Measurements from ENCODE around the gene TRAPPC12.
A peak's percentile ranks its signal among the peaks of the same experiment; 100 is the strongest.
"Not testable (repeated sequence)": the region's sequence is repeated elsewhere in the genome, so short reads cannot be mapped to it uniquely, and the experiment has no call there.

Gene TRAPPC12

DNA sequence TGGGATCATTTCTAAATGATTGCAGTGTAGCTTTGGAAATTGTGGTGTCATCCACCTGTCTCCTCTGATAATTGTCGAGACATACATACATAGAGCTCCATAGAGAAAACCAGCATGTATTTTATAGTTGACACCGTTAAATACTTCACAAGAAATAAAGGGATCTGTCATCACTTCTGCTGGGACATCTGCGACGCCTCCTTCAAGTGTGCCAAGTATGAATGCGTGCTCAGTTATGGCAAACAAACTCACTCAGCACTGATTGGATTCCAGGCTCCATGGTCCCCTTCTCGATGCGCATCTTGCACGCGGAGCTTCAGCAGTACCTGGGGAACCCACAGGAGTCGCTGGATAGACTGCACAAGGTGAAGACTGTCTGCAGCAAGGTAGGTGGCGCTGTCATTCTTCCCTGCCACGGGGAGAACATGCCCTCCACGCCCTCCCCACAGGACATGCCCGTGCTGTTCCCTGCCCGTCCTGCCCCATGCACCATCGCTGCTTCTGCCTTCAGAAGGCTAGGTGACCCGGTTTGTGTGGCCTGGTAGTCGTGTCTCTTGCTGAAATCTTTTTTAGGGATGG lies 64.1 kb downstream of the TRAPPC12 start:
- Mint-ChIP-seq H3K27ac (no peak overlapping the region), H3K9me3 (no peaks in the 10 kb centered on the region), H3K4me3 (no peak overlapping the region), H3K27me3 (ENCODE audit: low read depth) (no peaks in the 10 kb centered on the region), H3K36me3 (ENCODE audit: low read depth) (peaks cover 2% of the 10 kb centered on the region), H3K4me1 (ENCODE audit: low read depth) (peaks cover 3% of the 10 kb centered on the region)

DNA sequence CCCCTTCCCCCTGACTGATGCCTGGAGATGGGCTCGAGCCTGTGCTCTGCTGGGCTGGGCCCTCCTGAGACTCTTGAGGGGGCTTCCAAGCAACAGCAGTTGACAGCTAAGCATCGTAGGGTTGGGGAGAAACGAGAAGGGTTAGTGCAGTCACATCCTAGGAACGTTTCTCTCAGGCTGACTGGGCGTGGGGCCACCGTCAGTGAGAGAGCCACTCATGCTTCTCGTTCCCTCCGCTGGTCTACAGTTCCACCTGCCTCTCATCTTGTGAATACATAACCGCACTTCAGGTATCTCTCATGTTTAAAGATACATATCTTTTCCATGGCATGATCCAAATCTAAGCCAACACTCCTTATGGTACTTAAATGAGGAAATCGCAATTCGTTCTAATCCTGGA lies 66.4 kb downstream of the TRAPPC12 start:
- Mint-ChIP-seq H3K4me1 (ENCODE audit: low read depth) (peaks cover 3% of the 10 kb centered on the region), H3K9me3 (no peaks in the 10 kb centered on the region), H3K27ac (no peak overlapping the region), H3K4me3 (no peak overlapping the region), H3K36me3 (ENCODE audit: low read depth) (peaks cover 2% of the 10 kb centered on the region), H3K27me3 (ENCODE audit: low read depth) (no peaks in the 10 kb centered on the region)

DNA sequence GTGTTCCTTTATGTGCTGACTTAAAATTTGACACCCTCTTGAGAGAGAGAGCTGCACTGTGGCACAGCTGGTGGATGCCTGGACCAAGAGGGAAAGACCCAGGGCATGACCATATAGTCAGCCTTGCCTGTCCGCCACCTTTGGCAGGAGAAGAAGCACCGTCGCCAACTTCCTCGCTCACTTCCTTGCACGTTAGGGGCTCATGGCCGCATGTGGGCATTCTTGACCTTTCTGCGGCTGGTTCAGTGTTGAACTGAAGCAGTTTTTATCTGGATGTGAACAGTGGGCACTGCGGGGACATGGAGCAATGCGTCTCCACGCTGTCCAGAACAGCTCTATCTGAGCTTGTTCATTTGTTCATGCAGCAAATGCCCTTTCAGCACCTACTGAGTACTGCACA lies 66.9 kb downstream of the TRAPPC12 start:
- Mint-ChIP-seq H3K27me3 (ENCODE audit: low read depth) (no peaks in the 10 kb centered on the region), H3K36me3 (ENCODE audit: low read depth) (peaks cover 4% of the 10 kb centered on the region), H3K4me3 (no peak overlapping the region), H3K9me3 (no peaks in the 10 kb centered on the region), H3K27ac (no peak overlapping the region), H3K4me1 (ENCODE audit: low read depth) (no peaks in the 10 kb centered on the region)

DNA sequence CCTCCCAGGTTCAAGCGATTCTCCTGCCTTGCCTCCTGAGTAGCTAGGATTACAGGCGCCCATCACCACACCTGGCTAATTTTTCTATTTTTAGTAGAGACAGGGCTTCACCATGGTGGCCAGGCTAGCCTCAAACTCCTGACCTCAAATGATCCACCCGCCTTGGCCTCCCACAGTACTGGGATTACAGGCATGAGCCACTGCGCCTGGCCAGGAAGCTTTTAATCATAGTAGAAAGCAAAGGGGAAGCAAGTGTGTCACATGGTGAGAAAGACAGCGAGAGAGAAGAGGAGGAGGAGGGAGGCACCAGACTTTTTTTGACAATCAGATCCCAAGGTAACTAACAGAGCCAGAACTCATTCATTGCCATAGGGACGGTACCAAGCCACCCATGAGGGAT lies 67.7 kb downstream of the TRAPPC12 start:
- not testable (repeated sequence) for H3K4me1 Mint-ChIP-seq (ENCODE audit: low read depth); H3K4me3 Mint-ChIP-seq; H3K27ac Mint-ChIP-seq; H3K9me3 Mint-ChIP-seq; H3K27me3 Mint-ChIP-seq (ENCODE audit: low read depth); H3K36me3 Mint-ChIP-seq (ENCODE audit: low read depth)

DNA sequence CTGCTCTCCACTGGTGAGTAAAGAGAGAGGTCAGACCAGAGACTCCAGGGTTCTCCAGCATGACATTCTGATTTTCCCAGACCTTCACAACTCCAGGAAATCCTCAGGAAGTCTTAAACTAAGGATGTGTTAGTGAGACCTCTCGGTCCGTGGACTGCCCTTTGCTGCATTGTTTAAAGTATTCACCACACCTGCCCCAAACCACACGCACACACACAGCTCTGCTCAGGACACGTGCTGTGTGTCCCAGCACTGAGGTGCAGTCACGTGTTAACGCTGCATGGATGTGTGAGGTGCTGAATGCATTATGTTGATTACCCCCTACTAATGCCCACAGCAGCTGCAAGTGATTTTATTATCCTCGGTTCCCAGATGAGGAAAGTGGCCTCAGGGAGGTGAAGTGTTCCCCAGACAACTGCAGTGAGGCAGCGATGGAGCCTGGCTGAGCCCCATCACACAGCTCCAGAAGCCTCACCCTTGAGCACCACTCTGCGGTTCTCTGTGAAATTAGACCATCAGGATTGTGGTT lies 68.4 kb downstream of the TRAPPC12 start:
- no peaks in the 10 kb centered on the region for H3K4me1 Mint-ChIP-seq (ENCODE audit: low read depth)
- no peak overlapping the region for H3K27ac Mint-ChIP-seq
- peaks cover 4% of the 10 kb centered on the region for H3K36me3 Mint-ChIP-seq (ENCODE audit: low read depth)
- H3K4me3 Mint-ChIP-seq: no peak overlapping the region
- no peaks in the 10 kb centered on the region for H3K9me3 Mint-ChIP-seq
- no peaks in the 10 kb centered on the region for H3K27me3 Mint-ChIP-seq (ENCODE audit: low read depth)

DNA sequence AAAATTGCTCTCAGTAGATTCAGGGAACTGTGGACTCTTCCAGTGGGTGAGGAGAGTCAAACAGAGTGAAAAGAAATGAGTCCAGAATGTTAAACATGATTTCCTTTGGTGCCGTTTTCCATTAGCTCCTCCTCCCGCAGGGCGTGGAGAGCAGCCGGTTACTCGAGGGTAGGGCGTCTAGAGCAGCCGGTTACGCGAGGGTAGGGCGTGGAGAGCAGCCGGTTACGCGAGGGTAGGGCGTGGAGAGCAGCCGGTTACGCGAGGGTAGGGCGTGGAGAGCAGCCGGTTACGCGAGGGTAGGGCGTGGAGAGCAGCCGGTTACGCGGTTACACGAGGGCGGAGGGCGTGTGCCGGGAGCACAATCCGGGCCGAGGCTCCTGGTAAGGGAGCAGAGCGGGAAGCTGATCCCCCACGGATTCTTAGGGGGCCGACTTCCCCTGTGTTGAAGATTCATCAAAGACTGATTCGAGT lies 69.0 kb downstream of the TRAPPC12 start:
- not testable (repeated sequence) for H3K4me3 Mint-ChIP-seq; H3K36me3 Mint-ChIP-seq (ENCODE audit: low read depth); H3K27me3 Mint-ChIP-seq (ENCODE audit: low read depth); H3K9me3 Mint-ChIP-seq; H3K4me1 Mint-ChIP-seq (ENCODE audit: low read depth); H3K27ac Mint-ChIP-seq

DNA sequence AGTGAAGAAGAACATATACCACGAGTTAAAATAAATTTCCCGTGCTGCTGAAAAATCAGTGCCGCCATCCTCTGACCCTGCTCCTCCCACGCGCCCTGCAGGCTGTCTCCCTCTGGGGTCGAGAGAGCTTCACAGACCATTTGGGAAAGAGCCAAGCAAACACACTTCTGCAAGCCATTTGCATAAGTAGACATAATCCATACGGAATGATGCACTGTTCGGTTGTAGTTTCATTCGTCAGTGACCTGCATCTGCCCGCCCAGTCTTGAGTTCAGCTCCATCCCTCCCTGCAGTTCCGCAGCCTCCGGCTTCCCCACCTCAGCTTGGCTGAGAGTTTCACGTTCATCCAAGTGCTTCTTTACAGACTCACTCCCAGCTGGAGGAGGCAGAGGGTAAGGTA lies 69.6 kb downstream of the TRAPPC12 start:
- Mint-ChIP-seq H3K4me1 (ENCODE audit: low read depth) (no peaks in the 10 kb centered on the region), H3K36me3 (ENCODE audit: low read depth) (peaks cover 4% of the 10 kb centered on the region), H3K9me3 (no peaks in the 10 kb centered on the region), H3K4me3 (no peak overlapping the region), H3K27ac (no peak overlapping the region), H3K27me3 (ENCODE audit: low read depth) (no peaks in the 10 kb centered on the region)

DNA sequence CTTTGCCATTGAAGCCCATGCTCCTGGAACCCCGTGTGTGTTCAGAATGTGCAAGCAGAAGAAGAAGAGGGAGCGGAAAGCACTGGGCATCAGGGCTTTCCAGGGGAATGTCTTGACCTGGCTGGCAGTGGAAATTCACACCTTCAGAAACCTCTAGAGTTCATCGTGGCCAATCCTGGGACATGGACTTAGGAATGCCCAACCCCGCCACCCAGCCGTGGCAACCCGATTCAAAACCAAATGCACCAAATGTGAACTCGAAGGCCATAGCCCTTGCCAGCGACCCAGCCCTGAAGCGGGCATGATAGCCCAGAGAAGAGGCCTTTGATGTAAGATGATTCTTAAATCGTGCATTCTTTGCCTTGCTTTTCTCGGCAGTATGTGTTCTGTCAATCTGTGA lies 70.4 kb downstream of the TRAPPC12 start:
- H3K27ac Mint-ChIP-seq: no peak overlapping the region
- no peaks in the 10 kb centered on the region for H3K4me1 Mint-ChIP-seq (ENCODE audit: low read depth)
- no peak overlapping the region for H3K4me3 Mint-ChIP-seq
- H3K9me3 Mint-ChIP-seq: no peaks in the 10 kb centered on the region
- peaks cover 4% of the 10 kb centered on the region for H3K36me3 Mint-ChIP-seq (ENCODE audit: low read depth)
- no peaks in the 10 kb centered on the region for H3K27me3 Mint-ChIP-seq (ENCODE audit: low read depth)

DNA sequence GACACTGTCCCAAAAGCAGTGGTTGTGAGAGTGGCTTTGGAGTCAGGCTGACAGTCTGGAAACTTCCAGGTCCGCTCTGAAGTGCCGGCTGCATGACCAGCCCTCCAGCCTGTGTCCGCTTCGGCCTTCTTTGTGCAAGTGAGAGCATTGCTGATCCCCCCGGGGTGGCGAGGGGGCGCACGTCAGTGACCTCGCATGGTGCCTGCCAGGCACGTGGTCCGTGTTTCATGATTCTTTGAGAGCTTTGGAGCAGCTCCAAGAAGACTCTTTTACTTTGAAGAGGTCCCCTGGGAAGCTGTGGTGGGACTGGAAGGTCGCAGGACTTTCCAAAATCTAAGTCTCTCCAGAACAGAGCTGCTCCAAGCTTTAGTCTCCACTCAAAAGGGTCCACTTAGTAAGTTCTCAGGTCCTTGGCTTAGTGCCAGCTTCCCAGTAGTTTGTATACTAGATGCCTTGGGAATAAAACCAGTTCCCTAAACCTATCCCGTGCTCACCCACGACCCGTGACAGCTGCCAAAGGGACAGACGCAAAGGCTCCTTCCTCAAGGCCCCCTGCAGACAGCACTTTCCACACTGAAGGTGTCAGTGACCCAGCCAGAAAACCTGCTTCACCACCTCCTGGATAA lies 71.0 kb downstream of the TRAPPC12 start:
- H3K36me3 Mint-ChIP-seq (ENCODE audit: low read depth): peaks cover 4% of the 10 kb centered on the region
- no peak overlapping the region for H3K27ac Mint-ChIP-seq

DNA sequence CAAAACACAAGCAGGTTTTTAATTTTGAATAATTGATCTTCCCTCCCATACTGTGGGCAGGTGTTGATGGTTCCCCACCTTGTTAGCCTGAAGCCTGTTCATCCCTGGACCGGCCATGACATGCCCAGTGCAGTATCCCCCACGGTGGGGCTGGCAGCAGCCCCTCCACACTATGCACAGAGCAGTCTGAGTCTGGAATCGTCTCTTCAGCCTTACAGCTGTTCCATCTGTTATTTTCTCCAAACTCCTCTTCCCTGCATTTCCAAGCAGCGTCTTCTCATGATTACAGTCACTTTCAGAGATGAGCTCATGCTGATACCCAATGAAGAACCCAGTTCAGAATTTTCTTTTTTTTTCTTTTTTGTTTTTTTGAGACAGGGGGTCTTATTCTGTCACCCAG lies 71.7 kb downstream of the TRAPPC12 start:
- no peaks in the 10 kb centered on the region for H3K9me3 Mint-ChIP-seq
- peaks cover 7% of the 10 kb centered on the region for H3K36me3 Mint-ChIP-seq (ENCODE audit: low read depth)
- no peaks in the 10 kb centered on the region for H3K4me1 Mint-ChIP-seq (ENCODE audit: low read depth)
- H3K4me3 Mint-ChIP-seq: no peak overlapping the region
- peak overlapping the region; percentile 1 for H3K27ac Mint-ChIP-seq
- no peaks in the 10 kb centered on the region for H3K27me3 Mint-ChIP-seq (ENCODE audit: low read depth)

More for the DNA sequence above, 71.0 kb downstream of the TRAPPC12 start:
- Mint-ChIP-seq H3K4me3 (no peak overlapping the region), H3K9me3 (no peaks in the 10 kb centered on the region), H3K27me3 (ENCODE audit: low read depth) (no peaks in the 10 kb centered on the region), H3K4me1 (ENCODE audit: low read depth) (no peaks in the 10 kb centered on the region)

DNA sequence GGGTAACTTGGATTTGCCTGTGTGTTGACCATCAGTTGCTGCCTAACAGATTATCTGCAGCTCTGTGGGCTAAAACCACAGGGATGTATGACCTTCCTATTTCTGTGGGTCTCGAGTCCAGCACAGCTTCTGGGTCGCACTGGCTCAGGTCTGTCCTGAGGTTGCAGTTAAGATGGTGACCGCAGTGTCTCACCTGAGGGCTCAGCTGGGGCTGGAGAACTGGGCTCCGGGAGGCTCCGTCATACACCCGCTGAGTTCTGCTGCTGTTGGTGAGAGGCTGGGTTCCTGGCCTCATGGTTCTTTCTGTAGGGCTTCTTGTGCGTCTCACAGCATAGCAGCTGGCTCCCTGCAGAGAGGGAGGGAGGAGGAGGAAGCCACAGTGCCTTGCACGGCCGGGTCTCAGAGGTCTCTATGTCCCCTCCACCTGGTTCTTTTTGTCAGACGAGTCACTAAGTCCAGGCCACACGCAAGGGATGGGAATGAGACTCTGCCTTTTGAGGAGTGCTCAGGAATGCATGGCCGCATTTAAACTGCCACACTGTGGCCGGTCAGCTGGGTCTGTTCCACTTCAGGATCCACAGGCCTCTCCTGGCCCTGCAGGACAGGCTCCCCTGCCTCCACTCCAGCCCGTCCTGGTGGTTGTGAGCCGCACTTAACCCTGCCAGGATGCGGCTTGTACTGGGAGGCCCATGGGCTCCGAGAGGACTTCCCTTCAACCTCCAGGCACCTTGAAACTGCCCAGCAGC lies 72.6 kb downstream of the TRAPPC12 start:
- H3K36me3 Mint-ChIP-seq (ENCODE audit: low read depth): peaks cover 11% of the 10 kb centered on the region

DNA sequence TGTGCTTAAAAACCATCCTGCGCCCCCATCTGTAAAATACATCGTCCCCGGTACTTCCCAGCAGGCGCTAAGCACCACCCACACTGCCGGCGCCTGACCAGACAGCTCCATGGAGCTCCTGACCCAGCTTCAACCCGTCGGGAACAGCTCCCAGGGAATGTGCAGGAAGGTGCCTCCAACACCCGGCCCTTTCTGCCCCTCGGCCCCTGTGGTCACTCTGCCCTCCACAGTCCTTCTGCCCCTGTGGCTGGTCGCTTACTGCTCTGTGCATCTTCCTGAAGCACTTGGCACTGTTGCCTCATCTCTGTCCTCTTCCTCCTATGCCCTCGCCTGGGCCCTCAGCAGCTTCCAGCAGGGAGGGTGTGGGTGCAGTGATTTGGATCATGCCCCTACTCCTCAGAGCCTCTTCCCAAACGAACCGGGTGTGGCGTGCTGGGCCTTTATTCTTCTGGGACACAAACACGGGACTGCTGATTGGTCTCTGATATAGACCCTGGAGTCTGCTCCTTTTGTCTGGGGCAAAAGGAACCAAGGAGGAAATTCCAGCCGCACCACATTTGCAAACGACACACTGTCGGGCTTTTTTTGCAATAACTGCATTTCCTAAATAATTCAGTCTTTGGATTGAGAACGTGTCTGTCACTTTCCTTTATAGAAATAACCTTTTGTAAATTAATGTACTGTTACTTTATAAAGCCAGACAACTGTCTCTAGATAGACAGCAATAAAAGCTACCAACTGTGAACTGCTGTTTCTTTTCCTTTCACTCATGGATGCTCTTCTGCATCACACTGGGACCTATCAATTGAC lies 73.9 kb downstream of the TRAPPC12 start:
- Mint-ChIP-seq H3K36me3 (ENCODE audit: low read depth) (peaks cover 13% of the 10 kb centered on the region), H3K4me1 (ENCODE audit: low read depth) (no peaks in the 10 kb centered on the region), H3K27me3 (ENCODE audit: low read depth) (no peaks in the 10 kb centered on the region), H3K27ac (no peak overlapping the region), H3K9me3 (no peaks in the 10 kb centered on the region), H3K4me3 (no peak overlapping the region)

More for the DNA sequence above, 72.6 kb downstream of the TRAPPC12 start:
- Mint-ChIP-seq H3K9me3 (no peaks in the 10 kb centered on the region), H3K27me3 (ENCODE audit: low read depth) (no peaks in the 10 kb centered on the region), H3K4me3 (no peak overlapping the region), H3K27ac (no peak overlapping the region), H3K4me1 (ENCODE audit: low read depth) (no peaks in the 10 kb centered on the region)

DNA sequence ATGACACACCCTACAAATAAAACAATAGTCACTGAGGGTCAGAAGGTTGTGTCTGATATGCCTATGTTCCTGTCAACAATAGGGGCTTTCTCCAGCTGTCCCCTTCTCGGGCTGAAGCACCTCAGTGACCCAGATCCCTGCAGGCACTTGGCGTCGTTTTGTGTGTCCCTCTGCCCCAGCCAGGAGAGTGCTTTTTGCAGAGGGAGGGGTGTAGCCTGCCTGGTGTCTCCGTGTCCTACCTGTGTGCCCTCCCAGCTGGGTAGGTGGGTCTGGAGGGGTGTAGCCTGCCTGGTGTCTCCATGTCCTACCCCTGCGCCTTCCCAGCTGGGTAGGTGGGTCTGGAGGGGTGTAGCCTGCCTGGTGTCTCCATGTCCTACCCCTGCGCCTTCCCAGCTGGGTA lies 74.5 kb downstream of the TRAPPC12 start:
- not testable (repeated sequence) for H3K27ac Mint-ChIP-seq; H3K27me3 Mint-ChIP-seq (ENCODE audit: low read depth); H3K4me3 Mint-ChIP-seq; H3K4me1 Mint-ChIP-seq (ENCODE audit: low read depth); H3K9me3 Mint-ChIP-seq
- peaks cover 16% of the 10 kb centered on the region for H3K36me3 Mint-ChIP-seq (ENCODE audit: low read depth)

DNA sequence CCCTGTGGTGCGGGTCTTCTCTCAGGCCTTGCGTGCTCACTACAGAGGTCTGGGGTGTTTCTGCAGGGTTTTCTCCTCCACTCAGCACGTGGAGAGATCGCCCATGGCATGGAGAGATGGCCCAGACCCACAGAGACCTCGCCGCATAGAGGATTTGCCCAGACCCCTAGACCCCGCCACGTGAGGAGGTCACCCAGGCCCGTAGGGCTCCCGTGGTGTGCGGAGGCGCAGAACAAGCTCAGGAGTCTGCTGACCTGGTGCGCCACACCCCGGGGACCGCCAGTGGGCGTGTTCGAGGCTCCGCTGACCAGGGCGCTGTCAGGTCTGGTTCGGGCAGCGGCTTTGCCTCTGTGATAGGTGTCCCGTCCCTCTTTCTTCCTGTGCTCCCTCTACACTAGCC lies 75.3 kb downstream of the TRAPPC12 start:
- no peaks in the 10 kb centered on the region for H3K27me3 Mint-ChIP-seq (ENCODE audit: low read depth)
- H3K36me3 Mint-ChIP-seq (ENCODE audit: low read depth): peaks cover 16% of the 10 kb centered on the region
- no peak overlapping the region for H3K27ac Mint-ChIP-seq
- H3K9me3 Mint-ChIP-seq: no peaks in the 10 kb centered on the region
- H3K4me1 Mint-ChIP-seq (ENCODE audit: low read depth): no peaks in the 10 kb centered on the region
- H3K4me3 Mint-ChIP-seq: no peak overlapping the region
